Activated CD4-positive, CD25-positive, alpha-beta regulatory T cell (primary cell): ENCODE measurements around the gene RCC2.

Source experiments
- DNase-seq, 4 experiments: peaks; one replicate each; lab custom pipeline; 2025; lab: John Stamatoyannopoulos, UW

Gene RCC2

GRCh38 chr1:17442841-17443240 lies 3.4 kb upstream of the RCC2 start:
- DNase-seq, result no peak

- DNase-seq, result no peak
Measured at GRCh38 chr1:17441993-17442357, 2.5 kb upstream of the RCC2 start.

- no peak for DNase-seq
Measured at GRCh38 chr1:17441265-17441992, 2.0 kb upstream of the RCC2 start.

GRCh38 chr1:17440827-17441168 lies 1.3 kb upstream of the RCC2 start:
- DNase-seq, result no peak

GRCh38 chr1:17440074-17440826 lies 773 bp upstream of the RCC2 start:
- no peak for DNase-seq

- DNase-seq, result peak; percentile 33 to 43 (median 36)
Measured at GRCh38 chr1:17438318-17439249, 893 bp downstream of the RCC2 start.

- peak; percentile 38 to 55 (median 44) for DNase-seq
Measured at GRCh38 chr1:17437580-17438317, 1.7 kb downstream of the RCC2 start.

- no peak for DNase-seq
Measured at GRCh38 chr1:17437260-17437579, 2.3 kb downstream of the RCC2 start.

- DNase-seq, result no peak
Measured at GRCh38 chr1:17436380-17437174, 2.9 kb downstream of the RCC2 start.

- no peak for DNase-seq
Measured at GRCh38 chr1:17434601-17435000, 4.9 kb downstream of the RCC2 start.

GRCh38 chr1:17434016-17434415 lies 5.5 kb downstream of the RCC2 start:
- no peak for DNase-seq

GRCh38 chr1:17433261-17433660 lies 6.2 kb downstream of the RCC2 start:
- DNase-seq, result no peak

GRCh38 chr1:17432412-17432811 lies 7.1 kb downstream of the RCC2 start:
- DNase-seq, result no peak

- DNase-seq, result no peak
Measured at GRCh38 chr1:17429183-17429582, 10.3 kb downstream of the RCC2 start.

- DNase-seq, result no peak
Measured at GRCh38 chr1:17427696-17428660, 11.5 kb downstream of the RCC2 start.

- no peak for DNase-seq
Measured at GRCh38 chr1:17425806-17426600, 13.5 kb downstream of the RCC2 start.

GRCh38 chr1:17423781-17424245 lies 15.7 kb downstream of the RCC2 start:
- DNase-seq, result no peak

GRCh38 chr1:17422461-17422860 lies 17.0 kb downstream of the RCC2 start:
- DNase-seq, result no peak

- DNase-seq, result no peak
Measured at GRCh38 chr1:17420391-17420918, 19.0 kb downstream of the RCC2 start.
